Measurements from ENCODE around the gene SMNDC1.

DNA sequence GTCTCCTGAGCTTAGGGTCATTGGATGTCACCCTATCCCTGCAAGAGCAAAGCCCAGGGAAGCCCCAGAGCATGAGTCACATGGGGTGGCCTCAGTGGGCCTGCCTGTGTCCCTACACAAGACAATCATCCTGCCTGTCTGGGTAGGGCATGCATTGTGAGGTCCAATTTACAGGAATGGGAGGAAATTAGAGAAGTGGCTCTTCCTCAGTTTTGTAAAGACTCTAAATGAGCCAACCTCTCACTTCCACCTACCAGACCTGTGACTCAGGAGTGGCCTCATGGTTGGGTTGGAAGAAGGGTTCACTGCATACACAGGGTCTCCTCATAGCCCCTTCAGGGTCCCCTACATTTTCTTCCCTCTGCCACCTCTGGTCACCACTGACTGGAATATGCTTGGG is 43.6 kb upstream of the SMNDC1 start:
- TF ChIP-seq, protein P1, sequence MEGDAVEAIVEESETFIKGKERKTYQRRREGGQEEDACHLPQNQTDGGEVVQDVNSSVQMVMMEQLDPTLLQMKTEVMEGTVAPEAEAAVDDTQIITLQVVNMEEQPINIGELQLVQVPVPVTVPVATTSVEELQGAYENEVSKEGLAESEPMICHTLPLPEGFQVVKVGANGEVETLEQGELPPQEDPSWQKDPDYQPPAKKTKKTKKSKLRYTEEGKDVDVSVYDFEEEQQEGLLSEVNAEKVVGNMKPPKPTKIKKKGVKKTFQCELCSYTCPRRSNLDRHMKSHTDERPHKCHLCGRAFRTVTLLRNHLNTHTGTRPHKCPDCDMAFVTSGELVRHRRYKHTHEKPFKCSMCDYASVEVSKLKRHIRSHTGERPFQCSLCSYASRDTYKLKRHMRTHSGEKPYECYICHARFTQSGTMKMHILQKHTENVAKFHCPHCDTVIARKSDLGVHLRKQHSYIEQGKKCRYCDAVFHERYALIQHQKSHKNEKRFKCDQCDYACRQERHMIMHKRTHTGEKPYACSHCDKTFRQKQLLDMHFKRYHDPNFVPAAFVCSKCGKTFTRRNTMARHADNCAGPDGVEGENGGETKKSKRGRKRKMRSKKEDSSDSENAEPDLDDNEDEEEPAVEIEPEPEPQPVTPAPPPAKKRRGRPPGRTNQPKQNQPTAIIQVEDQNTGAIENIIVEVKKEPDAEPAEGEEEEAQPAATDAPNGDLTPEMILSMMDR (IDR thresholded peaks at IDR 0.05; ENCODE audit: insufficient read depth, low read length, poor library complexity, severe bottlenecking) = no peak
- no peak for TF ChIP-seq EZH2phosphoT487 (conservative IDR thresholded peaks at IDR 0.05; ENCODE audit: low read length)
